HK-2 (cell line): ENCODE results near the gene PRKD1.

Experiments used
- DNase-seq: peaks from one replicate; pipeline ENCODE4 v3.0.0-alpha.2; 2018; ENCODE audit not compliant: unreplicated experiment

Gene PRKD1

DNA sequence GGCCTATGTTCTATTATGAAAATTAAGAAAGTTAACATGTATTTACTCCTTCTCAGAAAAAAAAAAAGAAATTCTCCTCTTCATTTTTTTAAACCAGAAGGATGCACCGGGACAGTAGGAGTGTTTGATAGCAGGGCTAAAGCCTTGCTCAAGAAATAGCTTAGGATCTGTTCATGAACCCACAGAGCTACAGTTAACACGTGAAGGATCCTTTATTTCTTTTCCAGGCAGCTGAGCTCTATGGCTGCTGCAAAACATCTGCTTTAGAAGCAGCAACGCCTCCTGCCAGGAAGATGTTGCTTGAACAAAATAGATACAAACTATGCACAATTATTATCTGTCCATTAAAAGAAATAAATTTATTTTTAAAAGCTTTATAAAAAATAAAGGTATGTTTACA is 254.8 kb downstream of the PRKD1 start:
- DNase-seq = no peak

DNA sequence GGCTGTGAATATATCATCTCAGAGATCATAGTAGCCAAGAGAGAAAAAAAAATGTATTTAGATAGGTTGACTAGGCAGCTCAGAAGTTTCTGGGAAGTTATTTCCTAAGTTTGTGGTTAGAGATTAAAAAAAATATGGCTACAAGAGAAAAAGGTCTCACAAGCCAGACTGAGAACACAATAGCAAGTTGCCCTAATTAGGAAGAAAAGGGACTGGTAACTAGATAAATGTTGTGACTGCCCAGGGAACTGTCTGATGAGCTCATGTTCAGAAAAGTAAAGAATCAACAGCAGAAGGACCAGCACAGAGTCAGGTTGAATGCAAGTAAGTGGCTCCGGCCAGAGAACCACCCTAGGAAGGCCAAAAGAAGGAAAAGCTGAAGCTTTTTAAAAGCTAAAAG is 256.6 kb downstream of the PRKD1 start:
- DNase-seq = no peak

DNA sequence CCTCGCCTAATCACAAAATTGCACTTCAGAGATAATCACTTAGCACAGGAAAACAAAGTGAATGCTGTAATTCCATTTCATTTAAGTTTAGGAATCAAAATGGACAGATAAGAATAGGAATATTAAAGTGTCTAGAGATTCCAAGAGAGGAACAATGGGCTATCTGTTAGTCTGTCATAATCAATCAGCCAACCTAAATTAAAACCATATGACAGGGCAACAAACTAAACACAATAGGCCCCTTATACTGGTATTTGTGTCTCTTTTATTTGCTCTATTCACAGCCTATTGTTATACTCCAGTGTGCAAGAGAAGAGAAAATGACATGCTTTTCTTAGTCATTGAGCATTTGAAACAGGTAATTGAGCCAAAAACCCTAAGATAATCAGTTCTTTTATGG is 259.4 kb downstream of the PRKD1 start:
- DNase-seq = no peak

DNA sequence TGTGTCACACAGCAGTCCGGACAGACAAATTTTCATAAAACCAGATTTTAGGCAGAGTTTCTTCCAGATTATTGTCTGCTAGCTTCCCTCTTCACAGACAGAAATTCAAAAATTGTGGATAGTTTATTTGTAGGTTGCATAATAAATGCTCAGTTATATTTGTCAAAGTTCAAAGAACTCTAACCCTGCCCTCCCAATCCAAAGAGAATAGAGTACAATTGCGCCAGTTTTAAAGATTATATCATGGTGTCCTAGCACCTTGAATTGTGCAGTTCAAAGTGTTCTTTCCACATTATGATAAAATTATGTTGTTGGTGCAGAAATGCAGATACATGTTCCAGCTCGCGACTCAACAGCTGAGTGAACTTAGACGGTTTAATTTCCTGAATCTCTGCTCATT is 263.1 kb downstream of the PRKD1 start:
- no peak for DNase-seq

DNA sequence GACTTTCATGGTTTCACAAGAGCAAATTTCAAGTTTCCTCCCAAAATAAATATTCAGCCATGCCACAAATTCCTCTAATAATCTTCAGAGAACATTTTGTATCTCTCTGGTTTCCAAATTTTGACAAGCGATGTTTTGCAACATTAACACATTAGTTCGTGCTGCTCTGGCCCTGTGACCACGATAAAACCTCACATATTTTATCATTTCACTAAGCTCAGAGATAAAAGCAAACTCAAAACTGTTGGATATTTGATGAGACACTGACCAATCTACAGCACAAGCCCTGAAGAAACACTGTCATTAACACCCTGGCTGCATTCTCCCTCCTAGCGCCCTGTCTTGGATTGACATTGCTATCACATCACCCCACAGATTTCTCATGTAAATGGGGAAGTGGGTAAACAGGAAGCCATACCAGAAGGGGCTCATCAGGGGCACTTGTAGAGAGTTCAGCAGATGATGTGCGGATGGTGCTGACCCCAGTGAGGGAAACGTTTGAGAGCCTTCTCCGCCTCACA is 264.3 kb downstream of the PRKD1 start:
- no peak for DNase-seq

DNA sequence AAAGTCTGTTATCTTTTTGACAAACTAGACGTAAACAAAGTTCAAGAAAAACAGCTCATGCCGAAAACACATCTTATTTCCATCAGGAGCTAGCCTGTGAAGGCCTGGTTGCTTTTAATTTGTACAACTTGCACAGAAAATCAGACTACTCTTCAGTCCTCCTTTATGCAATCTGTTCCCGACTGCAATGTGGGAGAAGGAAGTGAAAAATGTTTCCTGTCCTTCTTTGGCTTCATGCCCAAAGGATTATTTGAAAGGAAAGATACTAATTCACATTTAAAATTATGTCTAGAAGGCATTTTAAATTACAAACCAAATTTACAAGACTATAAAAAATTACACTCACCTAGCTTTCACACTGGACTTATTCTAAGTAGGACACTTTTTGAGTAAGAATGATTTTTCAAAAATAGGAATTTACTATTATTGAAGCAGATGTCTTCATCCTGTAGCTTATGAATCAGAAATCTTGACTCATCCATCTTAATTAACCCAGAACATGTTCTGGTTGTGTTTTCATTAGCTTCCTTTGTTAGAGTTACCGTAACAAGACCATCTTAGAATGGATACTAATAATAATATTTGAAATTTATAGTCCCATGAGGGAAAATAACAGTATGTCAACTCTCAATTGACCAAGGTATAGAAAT is 272.6 kb downstream of the PRKD1 start:
- DNase-seq = no peak

DNA sequence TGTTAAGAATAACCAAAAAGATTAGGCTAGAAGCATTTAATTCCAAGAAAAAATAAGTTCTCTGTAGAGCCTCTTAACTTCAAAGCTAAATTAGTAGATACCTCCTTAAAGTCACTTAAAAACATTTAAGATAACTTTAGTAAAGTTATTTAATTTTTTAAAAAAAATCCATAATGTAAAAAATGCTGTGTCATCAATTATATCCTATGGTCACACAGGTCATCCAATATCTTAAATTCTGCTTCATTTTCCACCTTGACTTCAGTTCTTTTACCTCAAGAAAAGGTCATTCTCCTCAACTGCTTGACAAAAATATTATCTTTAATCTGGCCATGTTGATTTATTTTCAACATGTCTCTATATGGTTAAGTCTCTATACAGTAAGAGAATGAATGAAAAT is 274.3 kb downstream of the PRKD1 start:
- no peak for DNase-seq

DNA sequence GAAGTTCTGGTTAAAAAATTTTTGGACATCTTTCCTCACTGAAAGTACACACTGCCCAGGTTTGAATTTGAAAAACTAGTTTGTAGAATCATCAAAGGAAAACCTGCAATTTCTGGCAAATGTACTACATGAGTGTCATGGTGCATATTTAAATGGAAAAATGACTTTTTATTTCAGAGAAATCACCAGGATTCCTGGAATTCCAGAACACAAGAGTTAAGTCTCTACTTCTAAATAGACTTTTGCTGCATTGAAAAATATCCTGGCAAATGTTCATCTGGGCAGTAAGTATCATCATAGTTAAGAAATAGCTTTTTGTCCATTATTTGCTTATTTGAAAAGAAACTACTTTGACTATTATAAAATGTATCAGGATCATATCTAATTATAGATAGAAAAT is 275.1 kb downstream of the PRKD1 start:
- no peak for DNase-seq

DNA sequence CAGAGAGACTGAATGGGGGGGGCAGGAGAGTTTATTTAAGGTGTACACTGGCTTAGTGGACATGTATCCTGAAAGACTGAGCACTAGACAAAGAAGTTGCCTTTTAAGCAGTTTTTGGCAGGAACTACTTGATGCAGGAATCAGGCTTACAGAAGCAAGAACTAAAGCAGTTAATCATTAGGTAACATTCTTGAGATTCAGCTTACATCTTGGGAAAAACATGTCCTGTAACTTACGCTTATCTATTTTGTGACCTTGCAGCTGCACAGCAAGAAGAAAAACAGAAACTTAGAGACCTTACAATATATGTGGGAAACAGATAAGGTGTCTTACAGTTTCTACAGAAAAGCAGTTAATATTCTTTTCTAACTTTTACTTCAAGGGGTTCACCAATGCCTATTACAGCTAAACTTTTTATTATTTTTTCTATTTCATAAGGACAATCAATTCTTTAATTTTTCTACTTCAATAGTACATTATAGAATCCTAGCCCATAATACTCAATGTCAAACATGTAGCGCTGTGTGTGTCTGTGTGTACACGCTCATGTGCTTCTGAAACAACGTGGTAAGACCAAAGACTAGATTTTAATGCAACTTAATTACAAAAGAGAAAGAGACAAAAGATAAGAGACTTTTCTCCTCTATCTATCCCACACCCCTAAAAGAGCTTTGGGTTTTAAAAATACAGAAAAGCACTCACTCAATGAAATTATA is 276.9 kb downstream of the PRKD1 start:
- DNase-seq = no peak

DNA sequence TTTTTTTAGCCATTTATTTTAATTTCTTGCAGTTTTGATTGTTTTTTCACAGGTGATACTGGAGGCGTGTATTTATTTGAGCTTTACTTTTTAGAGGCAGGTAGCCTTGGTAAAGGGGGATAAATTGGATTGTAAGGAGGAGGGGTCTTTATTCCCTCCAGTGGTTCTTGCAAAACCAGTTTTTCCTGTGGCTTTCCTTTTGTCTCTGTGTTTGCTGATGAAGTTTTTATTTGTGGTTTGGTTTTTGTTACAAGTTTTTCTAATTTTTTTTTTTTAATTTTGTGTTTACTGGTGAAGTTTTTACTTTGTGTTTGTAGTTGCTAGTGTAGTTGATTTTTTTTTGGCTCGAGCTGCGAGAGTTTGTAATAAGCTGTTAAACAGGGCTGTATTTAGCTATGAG is 278.5 kb downstream of the PRKD1 start:
- no peak for DNase-seq

DNA sequence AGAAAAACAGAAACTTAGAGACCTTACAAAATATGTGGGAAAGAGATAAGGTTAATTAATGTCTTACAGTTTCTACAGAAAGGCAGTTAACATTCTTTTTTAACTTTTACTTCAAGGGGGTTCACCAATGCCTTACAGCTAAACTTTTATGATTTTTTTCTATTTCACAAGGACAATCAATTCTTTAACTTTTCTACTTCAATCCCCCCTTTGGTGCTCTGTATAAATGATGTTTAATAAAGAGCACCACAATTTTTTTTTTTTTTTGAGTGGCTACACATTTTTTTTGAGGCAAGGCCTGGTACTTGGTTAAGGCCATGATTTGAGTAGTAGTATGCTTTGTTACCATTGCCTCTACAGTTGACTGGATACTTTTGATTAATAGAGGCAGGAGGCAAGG is 279.6 kb downstream of the PRKD1 start:
- DNase-seq = no peak

DNA sequence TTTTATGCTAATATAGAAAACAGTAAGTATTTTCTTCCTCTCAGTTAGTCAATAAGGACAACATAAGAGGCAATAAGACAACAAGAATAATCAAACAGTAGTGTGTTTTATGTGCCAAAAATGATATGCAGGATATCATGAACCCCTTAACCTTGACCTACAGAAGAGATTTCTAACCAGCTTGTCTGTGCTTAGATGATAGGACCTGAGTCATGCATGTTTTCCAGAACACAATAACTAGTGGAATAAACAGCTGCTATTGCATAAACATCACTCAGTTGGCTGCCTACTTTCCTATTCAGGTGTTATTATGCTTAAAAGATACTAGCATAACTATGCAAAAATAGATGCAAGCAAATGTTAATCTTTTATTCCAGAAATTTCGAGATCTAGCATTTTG is 282.5 kb downstream of the PRKD1 start:
- no peak for DNase-seq

DNA sequence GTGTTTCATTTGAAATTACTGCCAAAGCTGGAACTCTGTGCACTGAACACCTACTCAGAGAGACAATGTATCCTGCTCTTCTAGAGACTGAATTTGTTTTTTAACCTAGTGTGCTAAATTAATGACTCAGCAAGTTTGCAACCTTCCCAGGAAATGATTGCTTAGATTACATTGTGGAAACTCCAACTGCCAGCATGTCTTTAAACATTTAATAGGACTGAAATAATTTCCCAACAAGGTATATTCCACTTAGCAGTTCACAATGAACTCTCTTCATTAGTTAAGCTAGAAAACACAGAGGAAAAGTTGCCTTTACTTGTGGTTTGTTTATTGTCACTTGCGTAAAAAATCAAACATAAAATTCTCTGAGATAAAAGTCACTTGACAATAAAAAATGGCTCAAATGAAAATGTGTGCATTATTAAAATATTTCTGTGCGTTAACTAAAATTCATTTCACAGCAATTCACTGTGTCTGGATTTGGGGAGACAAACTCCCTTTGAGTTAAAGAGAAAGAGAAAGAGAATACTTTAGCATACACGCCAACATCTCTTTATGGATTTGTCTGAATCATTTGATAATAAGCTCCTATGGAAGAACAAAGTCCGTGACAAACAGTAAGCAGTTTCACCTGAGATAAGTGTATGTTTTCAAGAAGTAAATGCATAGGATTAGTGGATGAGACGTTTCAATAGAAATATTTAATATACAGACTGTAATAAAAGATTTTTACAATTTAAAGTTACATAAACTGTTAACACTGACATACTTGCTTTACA is 284.0 kb downstream of the PRKD1 start:
- no peak for DNase-seq

DNA sequence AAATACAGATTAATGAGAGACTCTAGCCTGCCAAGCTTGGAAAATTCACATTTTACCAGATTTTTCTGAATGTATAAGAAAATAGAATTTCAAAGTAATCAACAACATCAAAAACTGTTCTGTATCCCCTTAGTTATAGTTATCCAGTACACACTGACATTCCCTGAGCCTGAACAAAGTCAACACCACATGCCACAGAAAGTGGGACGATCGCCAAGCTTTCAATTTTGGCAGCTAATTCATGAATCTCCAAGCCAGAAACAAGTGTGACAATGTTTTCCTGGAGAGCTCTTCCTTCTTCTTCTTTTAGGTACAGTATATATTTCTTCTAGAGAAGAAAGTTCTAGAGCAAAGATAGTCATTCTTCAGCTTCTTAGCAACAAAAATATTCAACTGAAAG is 290.2 kb downstream of the PRKD1 start:
- peak; percentile 26 for DNase-seq

DNA sequence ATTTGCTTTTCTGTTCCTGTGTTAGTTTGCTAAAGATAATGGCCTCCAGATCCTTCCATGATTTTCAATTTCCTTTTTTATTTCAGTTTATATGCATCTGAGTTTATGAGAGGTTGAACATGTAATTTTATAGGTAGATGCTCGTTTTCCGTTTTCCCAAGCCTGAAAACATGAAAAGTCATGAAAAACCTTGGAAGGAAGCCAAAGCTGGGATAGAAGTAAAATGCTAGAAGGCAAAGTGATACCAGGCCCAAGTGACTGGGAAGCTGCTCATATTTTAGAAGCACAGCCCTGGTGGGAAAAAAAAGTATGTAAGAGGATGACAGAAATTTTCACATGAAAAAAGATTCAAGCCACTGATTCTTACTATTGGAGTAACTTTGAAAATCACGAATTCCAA is 290.8 kb downstream of the PRKD1 start:
- DNase-seq = no peak

DNA sequence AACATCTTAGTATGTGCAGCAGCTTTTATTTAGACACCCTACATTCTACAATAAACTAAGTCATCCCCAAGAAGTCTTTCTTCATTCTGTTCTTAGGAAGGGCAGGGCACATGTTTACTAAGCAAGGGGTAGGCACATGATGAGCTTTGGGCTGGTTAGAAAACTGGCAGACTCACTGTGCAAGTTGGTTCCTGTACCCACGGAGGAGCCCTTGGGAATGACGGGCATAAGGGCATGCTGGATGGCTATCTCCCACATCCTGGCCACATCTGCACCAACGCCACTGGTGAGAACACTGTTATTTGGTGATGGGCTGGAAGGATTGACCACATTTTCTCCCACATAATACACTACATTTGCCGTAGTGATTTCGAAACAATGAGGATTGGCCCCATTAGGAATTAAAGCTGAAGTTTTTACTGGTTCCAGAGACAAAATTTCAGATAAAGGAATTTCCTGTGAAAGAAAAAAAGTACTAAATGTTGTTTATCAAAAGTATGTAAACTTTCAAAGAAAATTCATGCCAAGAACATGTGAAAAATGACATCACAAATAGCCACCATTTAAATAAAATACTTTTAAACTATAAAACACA is 297.0 kb downstream of the PRKD1 start:
- no peak for DNase-seq

DNA sequence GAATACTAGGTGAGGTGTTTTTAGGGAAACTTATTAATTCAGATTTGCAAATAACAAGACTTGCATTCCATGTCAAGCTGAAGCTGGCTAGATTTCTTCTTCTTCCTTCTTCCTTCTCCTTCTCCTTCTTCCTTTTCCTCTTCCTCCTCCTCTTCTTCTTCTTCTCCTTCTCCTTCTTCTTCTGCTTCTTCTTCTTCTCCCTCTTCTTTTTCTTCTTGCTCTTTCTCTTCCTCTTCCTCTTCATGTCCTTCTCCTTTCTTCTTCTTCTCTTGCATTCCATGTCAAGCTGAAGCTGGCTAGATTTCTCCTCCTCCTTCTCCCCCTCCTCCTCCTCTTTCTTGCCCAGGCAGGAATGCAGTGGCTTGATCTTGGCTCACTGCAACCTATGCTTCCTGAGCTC is 297.8 kb downstream of the PRKD1 start:
- no peak for DNase-seq

DNA sequence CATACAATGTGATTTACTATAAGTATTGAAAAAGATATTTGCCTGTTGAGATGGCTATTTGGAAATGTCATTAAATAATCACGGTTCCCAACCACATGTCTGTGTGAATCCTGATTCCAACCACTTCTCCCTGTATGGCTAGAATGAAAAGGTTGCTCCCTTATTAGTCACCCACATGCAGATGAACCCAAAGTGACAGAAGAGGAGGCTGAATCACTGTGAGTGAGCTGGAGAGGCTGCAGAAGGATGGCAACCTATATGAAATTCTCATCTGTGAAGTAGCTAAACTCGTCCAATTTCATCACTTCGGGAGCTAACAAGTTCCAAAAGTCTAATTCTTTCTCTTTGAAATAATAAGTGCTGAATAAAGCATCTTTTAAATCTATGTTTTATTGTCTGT is 300.5 kb downstream of the PRKD1 start:
- DNase-seq = no peak

DNA sequence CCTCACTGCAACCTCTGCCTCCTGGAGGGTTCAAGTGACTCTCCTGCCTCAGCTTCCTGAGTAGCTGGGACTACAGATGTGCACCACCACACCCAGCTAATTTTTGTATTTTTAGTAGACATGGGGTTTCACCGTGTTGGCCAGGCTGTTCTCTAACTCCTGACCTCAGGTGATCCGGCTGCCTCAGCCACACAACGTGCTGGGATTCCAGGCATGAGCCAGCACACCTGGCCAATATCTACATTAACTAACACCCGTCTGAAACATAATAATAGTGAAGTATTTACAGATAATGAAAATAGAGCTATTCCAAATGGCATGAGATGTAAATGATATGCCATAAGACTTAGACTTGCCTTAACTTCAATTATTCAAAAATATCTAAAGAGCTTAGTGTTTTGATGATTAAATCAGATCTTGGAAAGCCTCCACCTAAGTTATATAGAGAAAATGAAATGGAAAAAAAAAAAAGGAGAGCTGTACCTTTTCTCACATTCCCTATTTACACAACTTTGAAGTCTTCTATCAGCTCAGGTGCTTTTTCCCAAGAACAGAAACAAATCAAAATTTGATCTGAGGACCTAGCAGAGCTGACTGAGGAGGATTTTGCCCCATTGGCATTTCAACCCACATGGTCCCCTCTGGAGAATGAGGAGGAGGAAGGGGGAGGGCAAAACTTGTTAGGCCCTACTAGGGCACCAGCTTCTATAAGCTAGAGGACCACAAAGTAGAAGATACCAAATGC is 309.2 kb downstream of the PRKD1 start:
- DNase-seq = no peak

DNA sequence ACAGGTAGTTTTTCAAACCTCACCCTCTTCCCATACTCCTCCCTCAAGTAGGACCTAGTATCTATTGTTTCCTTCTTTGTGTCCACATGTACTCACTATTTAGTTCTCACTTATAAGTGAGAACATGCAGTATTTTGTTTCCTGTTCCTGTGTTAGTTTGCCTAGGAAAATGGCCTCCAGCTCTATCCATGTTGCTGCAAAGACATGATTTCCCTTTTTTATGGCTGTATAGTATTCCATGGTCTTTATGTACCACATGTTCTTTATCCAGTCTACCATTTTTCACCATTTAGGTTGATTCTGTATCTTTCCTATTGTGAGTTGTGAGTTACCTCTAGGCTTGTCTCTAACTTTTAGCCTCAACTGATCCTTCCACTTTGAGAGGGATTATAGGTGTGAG is 310.7 kb downstream of the PRKD1 start:
- DNase-seq = no peak

DNA sequence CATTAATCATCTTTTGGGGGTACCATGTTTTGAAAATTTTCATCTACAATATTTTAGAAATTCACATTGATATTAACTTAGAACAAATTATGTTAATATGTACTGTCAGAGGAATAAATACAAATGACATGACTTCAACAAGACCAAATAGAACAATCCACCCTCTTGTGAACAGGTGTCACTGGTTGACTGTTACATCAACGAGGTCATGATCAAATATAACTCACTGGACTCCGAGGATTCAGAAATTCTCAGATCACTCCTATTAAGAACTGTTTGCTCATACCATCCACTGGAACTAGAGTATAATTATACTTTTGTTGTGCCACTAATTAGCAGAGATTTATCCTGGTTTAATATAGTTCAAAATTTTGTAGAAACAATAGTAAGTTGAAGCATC is 318.8 kb downstream of the PRKD1 start:
- DNase-seq = no peak

DNA sequence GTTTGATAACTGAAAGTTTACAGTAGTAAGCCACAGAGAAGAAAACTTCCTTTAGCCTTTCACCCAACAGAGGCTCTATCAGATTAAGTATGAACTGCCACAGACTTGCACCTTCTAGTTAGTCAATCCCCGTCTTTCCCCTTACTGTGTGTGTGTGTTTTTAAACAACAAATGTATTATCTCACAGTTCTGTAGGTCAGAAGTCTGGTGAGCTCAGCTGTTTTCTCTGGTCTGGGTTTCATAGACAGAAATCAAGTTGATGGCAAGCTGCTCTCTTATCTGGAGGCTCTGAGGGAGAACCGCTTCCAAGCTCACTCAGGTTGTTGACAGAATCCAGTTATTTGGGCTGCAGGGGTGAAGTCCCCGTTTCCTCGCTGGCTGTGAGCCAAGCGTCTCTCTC is 320.5 kb downstream of the PRKD1 start:
- DNase-seq = no peak
